22Rv1 (cell line): Measurements from ENCODE around the gene THSD4.

Experiments used
- H3K27ac ChIP-seq: fragments of 450-650 bp; 2 replicates; pipeline ENCODE4 v1.5.1; 2017
- ZFX ChIP-seq: fragments of 450-650 bp; IDR thresholded peaks from 2 replicates; pipeline ENCODE4 v1.6.1; 2017; ENCODE audit warnings: antibody characterized with exemption, borderline replicate concordance
- TF ChIP-seq, protein P1 (sequence below): fragments of 450-650 bp; IDR thresholded peaks from 2 replicates; pipeline ENCODE4 v1.5.1; 2017; ENCODE audit warnings: mild to moderate bottlenecking

Gene THSD4

DNA sequence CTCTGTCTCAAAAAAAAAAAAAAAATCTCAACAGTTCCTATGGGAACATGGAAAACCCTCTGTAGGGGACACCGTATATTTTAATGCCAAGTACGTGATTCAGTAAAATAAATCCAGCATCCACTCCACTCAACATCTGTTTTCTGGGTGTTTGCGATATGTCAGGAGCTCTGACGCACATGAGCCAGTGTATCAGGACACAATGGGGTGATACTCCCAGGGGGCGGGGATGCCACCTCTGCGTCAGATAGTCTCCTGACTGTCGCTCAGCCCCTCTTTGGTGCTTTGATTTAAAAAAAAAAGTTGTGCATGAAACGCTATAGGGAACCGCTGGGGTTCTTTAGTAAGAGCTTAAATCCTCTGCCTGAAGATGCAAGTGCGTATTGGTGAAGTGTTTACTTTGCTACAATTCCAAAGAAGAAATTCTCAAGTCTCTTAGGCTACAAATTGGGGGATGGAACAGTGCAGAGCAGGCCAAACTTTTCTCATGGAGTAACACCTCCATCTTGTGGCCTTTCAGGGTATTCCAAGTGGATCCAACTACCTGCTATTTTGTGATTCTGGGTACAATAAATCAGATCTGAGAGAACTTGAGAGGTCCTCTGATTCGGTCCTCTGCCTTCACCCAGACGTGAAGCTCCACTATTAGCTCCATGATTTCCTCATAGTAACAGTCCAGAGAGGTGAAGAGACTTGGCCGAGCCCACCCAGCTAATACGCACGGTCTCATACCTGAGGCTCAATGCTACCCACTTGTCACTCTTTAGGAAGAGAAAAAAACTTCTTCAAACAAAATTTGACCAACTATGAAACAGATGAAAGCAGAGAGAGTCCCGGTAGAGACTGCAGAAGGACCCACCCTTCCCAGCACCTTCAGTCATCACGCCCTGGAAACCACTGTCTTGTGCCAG lies 685.8 kb downstream of the THSD4 start:
- TF ChIP-seq ZFX = no peak
- TF ChIP-seq, protein P1, sequence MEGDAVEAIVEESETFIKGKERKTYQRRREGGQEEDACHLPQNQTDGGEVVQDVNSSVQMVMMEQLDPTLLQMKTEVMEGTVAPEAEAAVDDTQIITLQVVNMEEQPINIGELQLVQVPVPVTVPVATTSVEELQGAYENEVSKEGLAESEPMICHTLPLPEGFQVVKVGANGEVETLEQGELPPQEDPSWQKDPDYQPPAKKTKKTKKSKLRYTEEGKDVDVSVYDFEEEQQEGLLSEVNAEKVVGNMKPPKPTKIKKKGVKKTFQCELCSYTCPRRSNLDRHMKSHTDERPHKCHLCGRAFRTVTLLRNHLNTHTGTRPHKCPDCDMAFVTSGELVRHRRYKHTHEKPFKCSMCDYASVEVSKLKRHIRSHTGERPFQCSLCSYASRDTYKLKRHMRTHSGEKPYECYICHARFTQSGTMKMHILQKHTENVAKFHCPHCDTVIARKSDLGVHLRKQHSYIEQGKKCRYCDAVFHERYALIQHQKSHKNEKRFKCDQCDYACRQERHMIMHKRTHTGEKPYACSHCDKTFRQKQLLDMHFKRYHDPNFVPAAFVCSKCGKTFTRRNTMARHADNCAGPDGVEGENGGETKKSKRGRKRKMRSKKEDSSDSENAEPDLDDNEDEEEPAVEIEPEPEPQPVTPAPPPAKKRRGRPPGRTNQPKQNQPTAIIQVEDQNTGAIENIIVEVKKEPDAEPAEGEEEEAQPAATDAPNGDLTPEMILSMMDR = peak; percentile 83
- no peak overlapping the region for H3K27ac ChIP-seq

DNA sequence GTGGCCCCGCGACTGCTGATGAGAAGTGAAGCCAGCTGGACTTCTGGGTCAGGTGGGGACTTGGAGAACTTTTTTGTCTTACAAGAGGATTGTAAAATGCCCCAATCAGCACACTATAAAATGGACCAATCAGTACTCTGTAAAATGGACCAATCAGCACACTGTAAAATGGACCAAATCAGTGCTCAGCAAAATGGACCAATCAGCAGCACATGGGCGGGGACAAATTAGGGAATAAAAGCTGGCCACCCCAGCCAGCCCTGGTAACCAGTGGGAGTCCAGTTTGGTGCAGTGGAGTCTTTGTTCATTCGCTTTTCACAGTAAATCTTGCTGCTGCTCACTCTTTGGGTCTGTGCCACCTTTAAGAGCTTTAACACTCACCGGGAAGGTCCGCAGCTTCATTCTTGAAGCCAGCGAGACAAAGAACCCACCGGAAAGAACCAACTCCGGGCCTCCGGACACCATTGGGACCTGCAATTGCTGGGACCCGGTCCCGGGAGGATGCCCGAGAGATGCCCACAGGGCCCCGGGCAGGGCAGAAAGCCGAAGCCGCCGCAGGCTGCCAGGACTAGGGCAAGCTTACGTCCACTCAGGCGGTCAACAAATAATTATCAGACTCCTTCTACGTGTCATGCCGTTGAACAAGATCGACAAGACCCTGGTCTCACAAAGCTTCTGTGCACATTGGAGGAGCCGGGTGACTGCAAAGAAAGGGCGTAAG lies 686.8 kb downstream of the THSD4 start:
- no peak for TF ChIP-seq ZFX
- TF ChIP-seq, protein P1 = no peak
- no peak overlapping the region for H3K27ac ChIP-seq

DNA sequence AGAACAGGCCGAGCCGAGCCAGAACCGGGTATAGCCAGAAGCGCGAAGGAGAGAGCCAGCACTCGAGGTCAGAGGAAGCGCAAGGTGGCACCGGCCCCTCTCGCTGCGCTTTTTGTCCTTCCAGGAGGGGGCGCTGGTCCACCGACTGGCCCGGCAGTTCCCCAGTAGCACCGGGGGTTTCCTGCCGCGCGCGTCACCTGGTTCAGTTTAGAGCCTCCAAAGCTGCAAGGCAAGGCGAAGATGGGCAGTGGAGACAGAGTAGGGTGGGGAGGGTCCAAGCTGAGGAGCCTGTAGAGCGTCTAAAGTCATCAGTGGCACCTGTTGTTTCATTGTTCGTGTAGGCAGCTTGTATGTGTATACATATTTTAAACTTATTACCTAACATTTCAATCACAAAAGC lies 687.5 kb downstream of the THSD4 start:
- TF ChIP-seq, protein P1 = peak; percentile 87
- TF ChIP-seq ZFX = no peak
- H3K27ac ChIP-seq = no peak overlapping the region

DNA sequence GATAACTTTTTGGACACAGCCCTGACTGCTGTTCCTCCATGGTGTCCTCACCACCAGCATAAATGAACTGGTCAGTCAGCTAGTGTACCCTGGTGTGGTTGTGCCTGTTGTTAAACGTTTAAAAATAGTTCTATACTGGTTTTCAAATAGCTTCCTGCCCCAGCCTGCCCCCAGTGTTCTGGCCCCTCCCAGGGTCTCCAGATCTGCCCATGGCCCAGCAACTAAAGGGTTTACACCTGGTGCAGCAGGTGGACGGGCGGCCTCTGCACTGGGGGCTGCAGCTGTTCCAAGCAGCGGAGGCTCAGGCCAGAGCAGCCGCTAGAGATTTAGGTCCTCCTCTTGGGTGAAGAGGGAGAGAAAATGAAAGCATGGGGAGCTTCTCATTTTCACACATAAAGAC lies 689.0 kb downstream of the THSD4 start:
- TF ChIP-seq, protein P1 = no peak
- no peak for TF ChIP-seq ZFX
- H3K27ac ChIP-seq = no peak overlapping the region

DNA sequence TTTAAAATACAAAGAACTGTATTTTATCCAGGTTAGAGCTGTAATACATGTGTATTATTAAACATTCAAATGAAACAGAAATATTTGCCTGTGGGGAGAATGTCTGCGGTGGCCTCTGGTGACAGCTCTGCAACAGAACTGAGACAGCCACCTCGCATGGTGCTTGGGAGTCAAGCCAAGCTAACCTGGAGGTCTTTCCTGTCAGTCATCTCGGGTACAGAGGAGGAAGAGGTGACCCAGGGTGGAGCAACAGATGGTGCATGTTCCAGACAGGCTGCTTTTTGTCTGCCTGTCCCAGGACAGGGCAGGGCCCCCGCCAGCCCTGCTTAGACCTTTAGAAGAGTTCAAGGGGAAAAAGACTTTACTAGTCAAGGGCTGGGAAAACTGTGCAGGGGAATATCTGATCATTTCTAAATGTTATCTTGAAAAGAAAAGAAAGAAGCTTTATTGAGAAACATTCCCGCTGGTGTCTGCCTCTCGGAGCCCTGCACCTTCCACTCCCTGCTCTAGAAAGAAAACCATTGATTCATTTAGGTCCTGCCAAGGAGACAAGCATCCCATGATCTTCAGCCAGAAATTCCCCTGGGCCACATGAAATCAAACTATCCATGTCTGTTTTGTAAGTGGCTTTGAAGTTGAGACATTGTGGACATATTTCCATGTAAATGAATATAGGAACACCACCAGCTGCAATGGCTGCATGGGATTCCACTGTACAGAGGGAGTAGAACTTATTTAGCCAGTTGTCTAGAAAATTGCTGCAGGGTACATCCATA lies 689.6 kb downstream of the THSD4 start:
- no peak for TF ChIP-seq ZFX
- TF ChIP-seq, protein P1 = no peak
- no peak overlapping the region for H3K27ac ChIP-seq

DNA sequence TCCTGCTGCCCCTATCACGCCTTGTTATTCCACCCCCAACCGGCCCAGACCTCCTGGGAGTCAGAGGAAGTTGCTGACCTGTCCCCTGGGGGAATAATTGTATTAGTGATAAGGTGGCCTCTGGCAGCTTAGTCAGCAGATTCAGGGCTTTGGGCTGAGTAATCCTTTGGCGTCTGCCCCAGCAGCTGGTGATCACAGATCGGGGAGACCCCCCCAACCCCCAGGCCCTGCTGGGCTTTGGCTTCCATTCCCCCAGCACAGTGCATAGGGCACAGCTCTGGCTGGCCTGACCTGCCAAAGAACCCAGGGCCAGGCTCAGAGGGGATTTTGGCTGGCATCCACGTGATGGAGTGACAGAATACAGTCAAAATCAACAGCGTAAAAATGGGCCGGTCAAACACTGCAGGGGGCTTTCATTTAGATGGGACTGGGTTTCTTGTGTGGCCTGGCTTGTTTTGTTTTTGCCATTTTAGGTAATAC lies 691.2 kb downstream of the THSD4 start:
- no peak overlapping the region for H3K27ac ChIP-seq
- no peak for TF ChIP-seq ZFX
- TF ChIP-seq, protein P1 = no peak
